Hematopoietic multipotent progenitor cell treated with erythropoietin and hydrocortisone succinate and interleukin-3 and kit ligand, for 6 days (in vitro differentiated cells): Measurements from ENCODE around the gene C9orf43.
"Not testable (repeated sequence)": the region's sequence is repeated elsewhere in the genome, so short reads cannot be mapped to it uniquely, and the experiment has no call there.

Experiments
- DNase-seq: peaks from one replicate; pipeline ENCODE4 v3.0.0-alpha.2; 2015

Gene C9orf43

GRCh38 chr9:113381909-113382411, 28.6 kb upstream of the C9orf43 start:
- no peak for DNase-seq

- no peak for DNase-seq
These were observed 23.8 kb upstream of the C9orf43 start for GRCh38 chr9:113386571-113387393.

GRCh38 chr9:113387560-113388230, 22.9 kb upstream of the C9orf43 start:
- no peak for DNase-seq

- DNase-seq: no peak
These were observed 21.7 kb upstream of the C9orf43 start for GRCh38 chr9:113388833-113389232.

- DNase-seq: no peak
These were observed 21.1 kb upstream of the C9orf43 start for GRCh38 chr9:113389451-113389850.

GRCh38 chr9:113390192-113390960, 20.2 kb upstream of the C9orf43 start:
- no peak for DNase-seq

GRCh38 chr9:113391917-113392316, 18.6 kb upstream of the C9orf43 start:
- no peak for DNase-seq

GRCh38 chr9:113393281-113393680, 17.3 kb upstream of the C9orf43 start:
- DNase-seq: no peak

GRCh38 chr9:113395000-113395861, 15.3 kb upstream of the C9orf43 start:
- DNase-seq: no peak

- peak; percentile 97 for DNase-seq
These were observed 13.3 kb upstream of the C9orf43 start for GRCh38 chr9:113397203-113397631.

- DNase-seq: no peak
These were observed 11.8 kb upstream of the C9orf43 start for GRCh38 chr9:113398796-113399195.

GRCh38 chr9:113399646-113400200, 10.8 kb upstream of the C9orf43 start:
- DNase-seq: no peak

GRCh38 chr9:113401027-113401792, 9.3 kb upstream of the C9orf43 start, which contains the start of gene ALAD:
TSS of gene ALAD (minus strand) at chr9:113401284. CDS start at chr9:113393559, 7,725 bp downstream.
- peak; percentile 99 for DNase-seq

- peak; percentile 68 for DNase-seq
These were observed 6.9 kb upstream of the C9orf43 start for GRCh38 chr9:113403646-113404045.

GRCh38 chr9:113406353-113406752, 4.2 kb upstream of the C9orf43 start:
- DNase-seq: not testable (repeated sequence)

- peak; percentile 91 for DNase-seq
These were observed 3.6 kb upstream of the C9orf43 start for GRCh38 chr9:113406873-113407511.

GRCh38 chr9:113409481-113409880, 1.1 kb upstream of the C9orf43 start:
- DNase-seq: no peak

- no peak for DNase-seq
These were observed 702 bp upstream of the C9orf43 start for GRCh38 chr9:113409883-113410206.

- DNase-seq: no peak
These were observed 5.7 kb downstream of the C9orf43 start for GRCh38 chr9:113416149-113416721.

- no peak for DNase-seq
These were observed 6.8 kb downstream of the C9orf43 start for GRCh38 chr9:113417370-113417769.
